K562 (cell line): ENCODE measurements around the gene PDE6D. TPM values are rescaled to one million over a fixed set of nuclear protein-coding genes. Genes with fewer than 3 reads are reported as not detected.

Experiments
- BHLHE40 ChIP-seq: IDR thresholded peaks from 2 replicates; pipeline ENCODE4 v1.6.1; 2011; ENCODE audit warnings: low read length, improper control_type of control experiment
- DPF2 ChIP-seq: fragments of 450-650 bp; IDR thresholded peaks from 2 replicates; pipeline ENCODE4 v1.6.1; 2016
- FIP1L1 ChIP-seq: fragments of 200-400 bp; formaldehyde crosslinking; IDR thresholded peaks from 2 replicates; pipeline ENCODE4 v1.6.1; 2018; ENCODE audit warnings: mild to moderate bottlenecking, low read depth, low read length; ENCODE audit not compliant: poor library complexity, severe bottlenecking
- FOXK2 ChIP-seq, 2 experiments: fragments of 450-650 bp; IDR thresholded peaks in 1 of 2; conservative IDR thresholded peaks in 1 of 2; 2 replicates each; pipeline ENCODE4 v1.6.1; 2016; ENCODE audit warnings: low read depth in 2 of 2, mild to moderate bottlenecking in 1 of 2
- HNRNPK ChIP-seq: fragments of 200-400 bp; formaldehyde crosslinking; IDR thresholded peaks from one replicate; pipeline ENCODE4 v1.6.1; 2018; ENCODE audit warnings: mild to moderate bottlenecking, low read depth, low read length; ENCODE audit not compliant: poor library complexity, severe bottlenecking
- NFATC3 ChIP-seq: fragments of 450-650 bp; IDR thresholded peaks from 2 replicates; pipeline ENCODE4 v1.6.1; 2017; ENCODE audit warnings: mild to moderate bottlenecking
- POLR2A ChIP-seq: fragments of 450-650 bp; conservative IDR thresholded peaks from 2 replicates; pipeline ENCODE4 v1.6.1; 2016
- POLR2AphosphoS5 ChIP-seq: IDR thresholded peaks from 2 replicates; pipeline ENCODE4 v1.6.1; 2011; ENCODE audit warnings: mild to moderate bottlenecking, low read depth, low read length, moderate library complexity; ENCODE audit not compliant: control insufficient read depth, insufficient read depth
- PRPF4 ChIP-seq: fragments of 200-400 bp; formaldehyde crosslinking; IDR thresholded peaks from one replicate; pipeline ENCODE4 v1.6.1; 2017; ENCODE audit warnings: low read length, low read depth, mild to moderate bottlenecking; ENCODE audit not compliant: insufficient read depth, poor library complexity, severe bottlenecking
- RBM39 ChIP-seq: fragments of 200-400 bp; formaldehyde crosslinking; optimal IDR thresholded peaks from 2 replicates; pipeline ENCODE3; 2018; ENCODE audit warnings: low read depth, low read length
- U2AF1 ChIP-seq: fragments of 200-400 bp; formaldehyde crosslinking; optimal IDR thresholded peaks from 2 replicates; pipeline ENCODE3; 2017; ENCODE audit warnings: mild to moderate bottlenecking, low read depth, low read length, moderate library complexity
- ZBTB17 ChIP-seq: fragments of 450-650 bp; formaldehyde crosslinking; IDR thresholded peaks from 2 replicates; pipeline ENCODE4 v1.4.0; 2020; ENCODE audit warnings: mild to moderate bottlenecking
- ZNF23 ChIP-seq: fragments of 250-450 bp; sonication (Bioruptor Pico); IDR thresholded peaks from 2 replicates; pipeline ENCODE4 v1.4.0; 2020; ENCODE audit warnings: mild to moderate bottlenecking
- ZNF311 ChIP-seq: fragments of 250-450 bp; sonication (Bioruptor Pico); IDR thresholded peaks from 2 replicates; pipeline ENCODE4 v1.4.0; 2020; ENCODE audit warnings: mild to moderate bottlenecking, moderate library complexity
- ZNF584 ChIP-seq: fragments of 200-800 bp; sonication (Bioruptor generic); IDR thresholded peaks from 2 replicates; pipeline ENCODE4 v1.6.1; 2016; ENCODE audit warnings: low read depth, mild to moderate bottlenecking, missing genetic modification characterization, missing compliant biosample characterization
- ZNF589 ChIP-seq: fragments of 200-800 bp; sonication (Bioruptor generic); IDR thresholded peaks from 2 replicates; pipeline ENCODE4 v1.6.1; 2016; ENCODE audit warnings: low read depth, missing genetic modification characterization, missing compliant biosample characterization
- ZNF76 ChIP-seq: fragments of 250-450 bp; sonication (Bioruptor Pico); IDR thresholded peaks from 2 replicates; pipeline ENCODE4 v1.4.0; 2020; ENCODE audit warnings: mild to moderate bottlenecking, moderate library complexity, borderline replicate concordance
- ZNF766 ChIP-seq: fragments of 200-800 bp; sonication (Bioruptor generic); conservative IDR thresholded peaks from 2 replicates; pipeline ENCODE4 v1.6.1; 2016; ENCODE audit warnings: missing genetic modification characterization, missing compliant biosample characterization
- ZNF830 ChIP-seq: fragments of 250-450 bp; sonication (Bioruptor Pico); IDR thresholded peaks from 2 replicates; pipeline ENCODE4 v1.5.0; 2021; ENCODE audit warnings: mild to moderate bottlenecking
- polyA plus RNA-seq, 8 experiments: library from polyadenylated mRNA; depleted of rRNA in 4 of 8; stranded (reverse) in 5 of 8; unstranded in 3 of 8; fragments of >200 nt; fragmentation: Nextera tagmentation in 2 of 8; fragmentation: Illumina TruSeq in 1 of 8; extraction: Ambion mirVana in 2 of 8; extraction: Trizol in 1 of 8; gene quantifications; 2 replicates each; pipeline versions ENCODE4 v1.2.1 to v1.2.3, GENCODE V29; 2011 to 2014; ENCODE audit warnings: inconsistent platforms in 1 of 8, missing spikeins in 1 of 8
- total RNA-seq, 7 experiments: library from RNA; depleted of rRNA in 6 of 7; stranded (reverse); fragments of >200 nt in 6 of 7; fragmentation: Illumina TruSeq in 2 of 7; extraction: Trizol in 2 of 7; gene quantifications; 2 replicates each; pipeline versions ENCODE4 v1.2.1 to v1.2.3, GENCODE V29; 2011 to 2021; ENCODE audit warnings: low replicate concordance in 1 of 7
- TF ChIP-seq, protein P1 (sequence below): IDR thresholded peaks from 2 replicates; pipeline ENCODE4 v1.6.1; 2012; ENCODE audit warnings: low read depth, low read length, improper control_type of control experiment, borderline replicate concordance
- TF ChIP-seq, protein P2 (sequence below): sonication (generic); formaldehyde crosslinking; IDR thresholded peaks from 2 replicates; pipeline ENCODE4 v1.8.1; 2023; ENCODE audit warnings: mild to moderate bottlenecking, missing genetic modification reagents
- TF ChIP-seq, protein P3 (sequence below), 2 experiments: IDR thresholded peaks; 2 replicates each; pipeline ENCODE4 v1.6.1; 2011; ENCODE audit warnings: borderline replicate concordance in 1 of 2, control low read depth in 1 of 2, low read depth in 1 of 2, low read length in 1 of 2, mild to moderate bottlenecking in 1 of 2, mixed read lengths in 1 of 2, moderate library complexity in 1 of 2; ENCODE audit not compliant: insufficient read depth in 1 of 2, insufficient read length in 1 of 2, poor library complexity in 1 of 2, severe bottlenecking in 1 of 2; ENCODE audit errors: extremely low read depth in 1 of 2
- TF ChIP-seq, protein P4 (sequence below): fragments of 250-450 bp; sonication (Bioruptor Pico); IDR thresholded peaks from 2 replicates; pipeline ENCODE4 v1.8.0; 2021; ENCODE audit warnings: moderate library complexity, mild to moderate bottlenecking, inconsistent platforms

PDE6D gene
- total and polyA plus RNA-seq, 9 of the 15 experiments (the other 6 are each of a cell fraction or from before 2014, with no cell fraction given): 0.65 to 11.6 (median 7.0) TPM

DNA sequence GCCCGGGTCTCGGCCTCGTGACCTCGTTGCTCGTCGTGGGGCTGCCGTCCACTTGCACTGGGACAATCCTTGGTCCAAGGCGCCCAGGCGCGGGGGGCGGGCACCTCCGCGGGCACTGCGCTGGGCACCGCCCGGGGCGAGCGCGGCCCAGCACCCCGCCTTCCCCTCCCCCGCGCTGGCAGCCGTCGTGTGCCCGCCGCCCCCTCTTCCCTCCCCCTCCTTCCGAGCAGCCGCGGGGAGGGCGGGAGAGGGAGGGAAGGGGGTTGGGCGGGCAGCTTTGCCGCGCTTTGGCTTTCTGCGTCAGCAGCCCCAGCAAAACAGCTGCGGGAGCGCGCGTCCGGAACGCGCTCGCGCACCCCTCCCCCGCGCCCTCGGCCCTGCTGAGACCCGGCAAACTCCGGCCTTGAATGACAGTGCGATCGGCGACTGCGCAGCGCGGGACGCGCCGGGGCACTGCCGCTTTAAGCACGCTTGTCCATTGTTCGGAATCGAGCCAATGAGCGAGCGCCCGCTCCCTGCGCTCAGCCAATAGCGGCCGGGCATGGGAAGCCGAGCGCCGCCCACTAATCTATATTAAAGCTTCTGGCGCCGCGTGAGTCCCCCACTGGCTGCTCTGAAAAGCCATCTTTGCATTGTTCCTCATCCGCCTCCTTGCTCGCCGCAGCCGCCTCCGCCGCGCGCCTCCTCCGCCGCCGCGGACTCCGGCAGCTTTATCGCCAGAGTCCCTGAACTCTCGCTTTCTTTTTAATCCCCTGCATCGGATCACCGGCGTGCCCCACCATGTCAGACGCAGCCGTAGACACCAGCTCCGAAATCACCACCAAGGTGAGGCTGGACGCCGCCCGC, 72.9 kb downstream of the PDE6D start, which contains the start of gene PTMA (continued):
- TF ChIP-seq, protein P1, sequence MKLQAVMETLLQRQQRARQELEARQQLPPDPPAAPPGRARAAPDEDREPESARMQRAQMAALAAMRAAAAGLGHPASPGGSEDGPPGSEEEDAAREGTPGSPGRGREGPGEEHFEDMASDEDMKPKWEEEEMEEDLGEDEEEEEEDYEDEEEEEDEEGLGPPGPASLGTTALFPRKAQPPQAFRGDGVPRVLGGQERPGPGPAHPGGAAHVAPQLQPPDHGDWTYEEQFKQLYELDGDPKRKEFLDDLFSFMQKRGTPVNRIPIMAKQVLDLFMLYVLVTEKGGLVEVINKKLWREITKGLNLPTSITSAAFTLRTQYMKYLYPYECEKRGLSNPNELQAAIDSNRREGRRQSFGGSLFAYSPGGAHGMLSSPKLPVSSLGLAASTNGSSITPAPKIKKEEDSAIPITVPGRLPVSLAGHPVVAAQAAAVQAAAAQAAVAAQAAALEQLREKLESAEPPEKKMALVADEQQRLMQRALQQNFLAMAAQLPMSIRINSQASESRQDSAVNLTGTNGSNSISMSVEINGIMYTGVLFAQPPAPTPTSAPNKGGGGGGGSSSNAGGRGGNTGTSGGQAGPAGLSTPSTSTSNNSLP: no peak
- TF ChIP-seq, protein P2, sequence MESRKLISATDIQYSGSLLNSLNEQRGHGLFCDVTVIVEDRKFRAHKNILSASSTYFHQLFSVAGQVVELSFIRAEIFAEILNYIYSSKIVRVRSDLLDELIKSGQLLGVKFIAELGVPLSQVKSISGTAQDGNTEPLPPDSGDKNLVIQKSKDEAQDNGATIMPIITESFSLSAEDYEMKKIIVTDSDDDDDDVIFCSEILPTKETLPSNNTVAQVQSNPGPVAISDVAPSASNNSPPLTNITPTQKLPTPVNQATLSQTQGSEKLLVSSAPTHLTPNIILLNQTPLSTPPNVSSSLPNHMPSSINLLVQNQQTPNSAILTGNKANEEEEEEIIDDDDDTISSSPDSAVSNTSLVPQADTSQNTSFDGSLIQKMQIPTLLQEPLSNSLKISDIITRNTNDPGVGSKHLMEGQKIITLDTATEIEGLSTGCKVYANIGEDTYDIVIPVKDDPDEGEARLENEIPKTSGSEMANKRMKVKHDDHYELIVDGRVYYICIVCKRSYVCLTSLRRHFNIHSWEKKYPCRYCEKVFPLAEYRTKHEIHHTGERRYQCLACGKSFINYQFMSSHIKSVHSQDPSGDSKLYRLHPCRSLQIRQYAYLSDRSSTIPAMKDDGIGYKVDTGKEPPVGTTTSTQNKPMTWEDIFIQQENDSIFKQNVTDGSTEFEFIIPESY (CRISPR knock-in tag): peak; percentile 5; the same call in 1 of the 2 replicates
- TF ChIP-seq, protein P3, sequence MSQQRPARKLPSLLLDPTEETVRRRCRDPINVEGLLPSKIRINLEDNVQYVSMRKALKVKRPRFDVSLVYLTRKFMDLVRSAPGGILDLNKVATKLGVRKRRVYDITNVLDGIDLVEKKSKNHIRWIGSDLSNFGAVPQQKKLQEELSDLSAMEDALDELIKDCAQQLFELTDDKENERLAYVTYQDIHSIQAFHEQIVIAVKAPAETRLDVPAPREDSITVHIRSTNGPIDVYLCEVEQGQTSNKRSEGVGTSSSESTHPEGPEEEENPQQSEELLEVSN (IDR thresholded peaks at IDR 0.05; ENCODE audit: borderline replicate concordance in 1 of 2, extremely low read depth in 1 of 2, insufficient read depth in 1 of 2, insufficient read length in 1 of 2, low read depth in 1 of 2, low read length in 1 of 2, poor library complexity in 1 of 2, severe bottlenecking in 1 of 2): peak; percentile 72 to 94
- TF ChIP-seq POLR2AphosphoS5: peak; percentile 84
- no peak for TF ChIP-seq HNRNPK
- TF ChIP-seq BHLHE40: peak; percentile 13; the same call in 1 of the 2 replicates
- no peak for TF ChIP-seq ZNF830 (CRISPR knock-in tag)
- TF ChIP-seq, protein P4, sequence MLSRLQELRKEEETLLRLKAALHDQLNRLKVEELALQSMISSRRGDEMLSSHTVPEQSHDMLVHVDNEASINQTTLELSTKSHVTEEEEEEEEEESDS (CRISPR knock-in tag): no peak
- TF ChIP-seq DPF2: no peak
- peak; percentile 63 for TF ChIP-seq ZNF584 (CRISPR knock-in tag)
- no peak for TF ChIP-seq ZNF311 (CRISPR knock-in tag)
- TF ChIP-seq ZBTB17 (CRISPR knock-in tag): 0 out of 2 replicates have a peak, but pooled peaks have one; percentile 59
- TF ChIP-seq PRPF4: peak; percentile 91
- TF ChIP-seq ZNF589 (CRISPR knock-in tag): peak; percentile 85
- TF ChIP-seq POLR2A: peak; percentile 99
- TF ChIP-seq ZNF23: no peak
- no peak; the same call in 1 of the 2 replicates for TF ChIP-seq ZNF766
- no peak for TF ChIP-seq RBM39
- TF ChIP-seq ZNF76: no peak
- no peak for TF ChIP-seq FIP1L1
- no peak for TF ChIP-seq U2AF1
- no peak for TF ChIP-seq NFATC3
- TF ChIP-seq FOXK2 (conservative IDR thresholded peaks at IDR 0.05 in 1 of 2, IDR thresholded peaks at IDR 0.05 in 1 of 2; ENCODE audit: low read depth in 2 of 2): 0 out of 4 replicates have a peak, but pooled peaks of 1 of the 2 experiments have one; percentile 48
